ENCODE measurements around the gene MKNK2. TPM values are rescaled to one million over a fixed set of nuclear protein-coding genes. Genes with fewer than 3 reads are reported as not detected.

Gene MKNK2
- polyA plus RNA-seq, 3 donors: 16.9 to 333 (median 21.8) TPM

DNA sequence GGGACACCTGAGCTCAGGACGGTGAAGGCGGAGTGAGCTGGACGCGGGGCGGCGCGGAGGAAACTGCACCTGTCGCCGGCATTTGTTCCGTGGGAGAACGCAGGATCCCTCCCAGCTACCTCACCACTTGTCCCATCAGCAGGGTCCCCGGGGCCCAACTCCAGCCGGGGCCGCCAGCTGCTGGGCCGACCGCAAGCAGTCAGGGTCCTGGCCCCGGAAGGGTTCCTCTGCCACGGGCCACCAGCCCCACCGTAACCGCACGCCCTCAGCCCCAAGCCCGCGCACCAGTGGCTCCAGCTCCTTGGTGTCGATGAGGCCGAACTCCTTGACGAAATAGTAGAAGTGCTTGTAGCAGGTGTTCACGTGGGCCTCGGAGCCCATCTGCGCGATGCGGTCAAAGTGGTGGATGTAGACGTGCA is 25.5 kb upstream of the MKNK2 start:
- intact Hi-C loops (cut with micrococcal nuclease): no loop called here
- TF ChIP-seq, protein P1, sequence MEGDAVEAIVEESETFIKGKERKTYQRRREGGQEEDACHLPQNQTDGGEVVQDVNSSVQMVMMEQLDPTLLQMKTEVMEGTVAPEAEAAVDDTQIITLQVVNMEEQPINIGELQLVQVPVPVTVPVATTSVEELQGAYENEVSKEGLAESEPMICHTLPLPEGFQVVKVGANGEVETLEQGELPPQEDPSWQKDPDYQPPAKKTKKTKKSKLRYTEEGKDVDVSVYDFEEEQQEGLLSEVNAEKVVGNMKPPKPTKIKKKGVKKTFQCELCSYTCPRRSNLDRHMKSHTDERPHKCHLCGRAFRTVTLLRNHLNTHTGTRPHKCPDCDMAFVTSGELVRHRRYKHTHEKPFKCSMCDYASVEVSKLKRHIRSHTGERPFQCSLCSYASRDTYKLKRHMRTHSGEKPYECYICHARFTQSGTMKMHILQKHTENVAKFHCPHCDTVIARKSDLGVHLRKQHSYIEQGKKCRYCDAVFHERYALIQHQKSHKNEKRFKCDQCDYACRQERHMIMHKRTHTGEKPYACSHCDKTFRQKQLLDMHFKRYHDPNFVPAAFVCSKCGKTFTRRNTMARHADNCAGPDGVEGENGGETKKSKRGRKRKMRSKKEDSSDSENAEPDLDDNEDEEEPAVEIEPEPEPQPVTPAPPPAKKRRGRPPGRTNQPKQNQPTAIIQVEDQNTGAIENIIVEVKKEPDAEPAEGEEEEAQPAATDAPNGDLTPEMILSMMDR (IDR thresholded peaks at IDR 0.05): no peak
- no peak for DNase-seq
- no peak overlapping the region for H2AFZ ChIP-seq (ENCODE audit: insufficient read depth, low read depth, low read length, poor library complexity, severe bottlenecking)
- Mint-ChIP-seq H3K36me3 (peaks cover 71 to 99% of the 10 kb centered on the region in 2 donors), H3K9me3 (peaks cover 0 to 5% (median 0%) of the 10 kb centered on the region in 7 donors), H3K4me3 (no peak overlapping the region), H3K4me1 (peaks cover 40% of the 10 kb centered on the region), H3K27me3 (ENCODE audit: low read depth in 3 of 3) (peaks cover 0 to 5% (median 0%) of the 10 kb centered on the region in 3 donors), H3K27ac (peak overlapping the region in 4 of 7 donors; percentile 15 to 95 (median 64))
- H3K9ac ChIP-seq (ENCODE audit: insufficient read depth, low read length, poor library complexity, severe bottlenecking): no peak overlapping the region
- H4K20me1 ChIP-seq (ENCODE audit: insufficient read depth, low read length): peaks cover 100% of the 10 kb centered on the region
- no peak overlapping the region for H3K4me3 ChIP-seq (replicated peaks in 1 of 3; ENCODE audit: low read depth in 2 of 3, low read length in 3 of 3)
- 93% methylated on average over 26 of the region's 32 CpGs for WGBS (ENCODE audit: insufficient coverage)
- no peaks in the 10 kb centered on the region for H3K27me3 ChIP-seq (ENCODE audit: control insufficient read depth in 2 of 2, insufficient read depth in 2 of 2, low read length in 2 of 2)
- H3K4me1 ChIP-seq (ENCODE audit: control insufficient read depth in 1 of 2, insufficient read depth in 2 of 2, low read length in 2 of 2): peaks cover 36 to 55% of the 10 kb centered on the region in 2 donors
- peaks cover 92% of the 10 kb centered on the region for H3K79me2 ChIP-seq (ENCODE audit: insufficient read depth, low read length)
- H3K4me2 ChIP-seq (replicated peaks; ENCODE audit: extremely low read depth, low read length, poor library complexity, severe bottlenecking): no peak overlapping the region
- H3K9me3 ChIP-seq (replicated peaks in 1 of 2; ENCODE audit: control insufficient read depth in 1 of 2, insufficient read depth in 1 of 2, low read length in 2 of 2): no peaks in the 10 kb centered on the region
- H3K27ac ChIP-seq (ENCODE audit: low read depth in 1 of 2, low read length in 2 of 2): peak overlapping the region in 1 of 2 donors; percentile 8
- H3K36me3 ChIP-seq (replicated peaks in 1 of 2; ENCODE audit: control insufficient read depth in 1 of 2, insufficient read depth in 2 of 2, low read length in 2 of 2): peaks cover 81 to 89% of the 10 kb centered on the region in 2 donors

DNA sequence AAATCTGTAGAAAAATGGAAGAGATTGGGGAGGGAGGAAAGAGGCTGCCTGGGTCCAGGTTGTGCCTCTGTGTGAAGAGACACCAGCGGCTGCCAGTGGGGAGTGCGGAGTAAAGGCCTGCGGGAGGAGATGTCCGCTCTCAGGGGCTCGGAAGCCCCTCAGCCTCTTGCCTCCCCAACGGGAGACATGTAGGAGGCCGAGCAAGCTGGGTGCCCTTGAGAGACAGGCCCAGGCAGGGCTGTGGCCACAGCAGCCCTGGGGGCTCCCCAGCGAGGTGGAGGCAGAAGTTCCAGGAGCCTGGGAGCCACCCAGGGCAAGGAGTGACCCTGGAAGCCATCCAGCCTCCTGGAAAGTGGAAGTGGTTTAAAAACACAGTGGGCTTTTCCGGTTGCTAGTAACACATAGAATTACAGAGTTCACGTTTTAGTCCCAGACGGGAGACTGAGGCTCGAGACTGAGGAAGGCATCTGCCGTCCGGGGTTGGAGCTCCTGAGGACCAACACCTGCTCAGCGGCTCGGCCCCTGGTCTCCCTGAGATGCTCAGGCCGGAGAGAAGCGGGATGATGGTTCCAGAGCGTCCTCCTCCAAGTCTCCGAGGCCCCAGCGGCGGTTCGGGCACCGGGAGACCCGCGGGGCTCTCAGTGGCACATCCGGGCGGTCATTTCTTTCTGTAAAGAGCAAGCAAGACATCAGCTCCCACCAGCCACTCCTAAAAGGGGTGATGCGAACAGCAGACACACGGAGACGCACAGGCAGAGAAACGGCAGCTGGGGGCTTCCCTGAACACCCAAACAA is 21.9 kb upstream of the MKNK2 start:
- peak overlapping the region; percentile 58 to 72 for H3K27ac ChIP-seq (ENCODE audit: low read depth in 1 of 2, low read length in 2 of 2)
- intact Hi-C loops (cut with micrococcal nuclease): no loop called here
- no peak overlapping the region for H3K4me2 ChIP-seq (replicated peaks; ENCODE audit: extremely low read depth, low read length, poor library complexity, severe bottlenecking)
- peaks cover 64 to 66% of the 10 kb centered on the region in 2 donors for H3K36me3 ChIP-seq (replicated peaks in 1 of 2; ENCODE audit: control insufficient read depth in 1 of 2, insufficient read depth in 2 of 2, low read length in 2 of 2)
- TF ChIP-seq, protein P1 (IDR thresholded peaks at IDR 0.05): no peak
- no peak overlapping the region for H3K4me3 ChIP-seq (replicated peaks in 1 of 3; ENCODE audit: low read depth in 2 of 3, low read length in 3 of 3)
- H3K4me1 ChIP-seq (ENCODE audit: control insufficient read depth in 1 of 2, insufficient read depth in 2 of 2, low read length in 2 of 2): peaks cover 40 to 47% of the 10 kb centered on the region in 2 donors
- 72% methylated on average over 26 of the region's 32 CpGs for WGBS (ENCODE audit: insufficient coverage)
- H3K36me3 Mint-ChIP-seq: peaks cover 51 to 78% of the 10 kb centered on the region in 2 donors
- peaks cover 72% of the 10 kb centered on the region for H3K79me2 ChIP-seq (ENCODE audit: insufficient read depth, low read length)
- H3K4me1 Mint-ChIP-seq: peaks cover 47% of the 10 kb centered on the region
- peaks cover 0 to 3% (median 2%) of the 10 kb centered on the region in 3 donors for H3K27me3 Mint-ChIP-seq (ENCODE audit: low read depth in 3 of 3)
- H3K27me3 ChIP-seq (ENCODE audit: control insufficient read depth in 2 of 2, insufficient read depth in 2 of 2, low read length in 2 of 2): no peaks in the 10 kb centered on the region
- H3K9me3 Mint-ChIP-seq: peaks cover 0 to 5% (median 0%) of the 10 kb centered on the region in 7 donors
- no peak for DNase-seq
- no peak overlapping the region for H3K4me3 Mint-ChIP-seq
- no peaks in the 10 kb centered on the region for H3K9me3 ChIP-seq (replicated peaks in 1 of 2; ENCODE audit: control insufficient read depth in 1 of 2, insufficient read depth in 1 of 2, low read length in 2 of 2)
- H3K27ac Mint-ChIP-seq: peak overlapping the region; percentile 72 to 97 (median 94)
- H4K20me1 ChIP-seq (ENCODE audit: insufficient read depth, low read length): peaks cover 93% of the 10 kb centered on the region
- no peak overlapping the region for H3K9ac ChIP-seq (ENCODE audit: insufficient read depth, low read length, poor library complexity, severe bottlenecking)
- H2AFZ ChIP-seq (ENCODE audit: insufficient read depth, low read depth, low read length, poor library complexity, severe bottlenecking): no peak overlapping the region

Data from CD14-positive monocyte (primary cell).